GM18511 (cell line): ENCODE data around the gene PRKCD.

ENCODE experiments used
- ATAC-seq: cut with Tn5 transposase; IDR thresholded peaks from one replicate; pipeline ENCODE4 v1.9.1; 2021; ENCODE audit warnings: mild to moderate bottlenecking, moderate library complexity; ENCODE audit not compliant: unreplicated experiment

PRKCD gene

DNA sequence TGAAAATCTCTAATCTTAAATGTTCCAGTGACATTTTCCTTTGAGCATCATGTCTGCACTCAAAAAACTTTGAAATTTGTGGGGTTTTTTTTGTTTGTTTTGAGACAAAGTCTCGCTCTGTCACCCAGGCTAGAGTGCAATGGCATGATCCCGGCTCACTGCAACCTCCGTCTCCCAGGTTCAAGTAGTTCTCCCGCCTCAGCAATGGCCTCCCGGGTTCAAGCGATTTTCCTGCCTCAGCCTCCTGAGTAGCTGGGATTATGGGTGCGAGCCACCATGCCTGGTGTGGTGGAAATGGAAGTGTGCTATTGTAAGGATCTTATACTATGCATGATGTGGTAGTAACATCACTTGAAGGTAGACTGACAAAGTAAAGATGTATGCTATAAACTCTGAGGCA lies 52.3 kb downstream of the PRKCD start:
- no peak for ATAC-seq

- ATAC-seq: no peak
Measured at GRCh38 chr3:53215816-53216215, 54.8 kb downstream of the PRKCD start.

DNA sequence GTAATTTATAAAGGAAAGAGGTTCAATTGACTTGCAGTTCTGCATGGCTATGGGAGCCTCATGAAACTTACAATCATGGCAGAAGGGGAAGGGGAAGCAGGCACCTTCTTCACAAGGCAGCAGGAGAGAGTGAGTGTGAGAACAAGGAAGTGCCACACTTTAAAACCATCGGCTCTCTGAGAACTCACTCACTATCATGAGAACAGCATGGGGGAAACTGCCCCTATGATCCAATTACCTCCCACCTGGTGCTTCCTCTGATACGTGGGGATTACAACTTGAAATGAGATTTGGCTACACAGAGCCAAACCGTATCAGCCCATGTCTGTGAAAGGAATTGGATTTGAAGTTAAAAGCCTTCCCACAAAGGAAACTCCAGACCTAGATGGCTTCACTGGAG lies 55.7 kb downstream of the PRKCD start:
- ATAC-seq: no peak

DNA sequence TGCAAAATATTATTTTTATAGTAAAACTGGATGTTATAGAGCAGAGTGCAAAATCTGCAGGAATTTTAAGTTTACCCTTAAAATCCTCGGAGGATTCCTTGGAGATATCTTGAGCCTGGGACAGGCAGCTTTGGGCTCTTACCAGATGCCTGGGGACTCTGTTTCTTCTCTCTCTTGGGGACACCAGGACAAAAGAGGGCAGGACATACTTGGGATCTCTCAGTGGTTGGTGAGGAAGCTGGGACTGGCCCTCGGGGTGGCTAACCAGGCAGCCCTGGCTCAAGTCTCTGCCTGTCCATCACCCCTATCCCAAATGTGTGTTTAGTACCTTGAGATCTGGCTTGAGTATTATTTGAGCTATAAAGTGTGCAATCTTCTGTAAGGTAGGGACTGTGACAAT lies 56.2 kb downstream of the PRKCD start:
- no peak for ATAC-seq

GRCh38 chr3:53218131-53218530 lies 57.1 kb downstream of the PRKCD start:
- no peak for ATAC-seq

DNA sequence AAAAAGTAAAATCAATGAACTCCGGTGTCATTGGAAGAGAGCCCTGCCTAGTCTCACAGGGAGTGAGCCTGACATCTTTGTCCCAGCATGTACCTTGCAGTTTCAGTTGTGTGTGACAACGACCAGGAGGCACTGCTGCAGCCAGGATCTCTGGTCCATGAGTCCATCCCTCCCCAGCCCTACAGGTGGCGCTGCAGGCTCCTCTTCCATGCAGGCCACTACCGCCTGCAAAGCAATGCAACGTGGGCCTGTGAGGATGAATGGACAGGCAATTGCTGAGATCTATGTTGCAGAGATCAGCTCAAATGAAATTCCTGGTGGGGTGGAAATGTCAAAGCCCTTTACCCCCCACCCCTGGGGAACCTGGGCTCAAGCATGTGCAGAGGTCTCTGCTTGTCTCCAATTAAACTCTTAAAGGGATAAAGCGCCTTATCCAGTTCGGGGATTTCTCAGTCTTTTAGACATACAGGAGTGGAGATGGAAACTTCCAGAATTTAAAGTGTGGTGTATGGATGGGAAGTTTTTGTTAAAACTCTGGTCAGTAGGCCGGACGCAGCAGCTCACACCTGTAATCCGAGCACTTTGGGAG lies 59.0 kb downstream of the PRKCD start:
- ATAC-seq: peak; percentile 84

GRCh38 chr3:53221345-53221744 lies 60.3 kb downstream of the PRKCD start:
- ATAC-seq: no peak

GRCh38 chr3:53221827-53222182 lies 60.8 kb downstream of the PRKCD start:
- no peak for ATAC-seq

- ATAC-seq: no peak
Measured at GRCh38 chr3:53222183-53222901, 61.3 kb downstream of the PRKCD start.

GRCh38 chr3:53223025-53223424 lies 62.0 kb downstream of the PRKCD start:
- ATAC-seq: no peak

- no peak for ATAC-seq
Measured at GRCh38 chr3:53223541-53223966, 62.5 kb downstream of the PRKCD start.

DNA sequence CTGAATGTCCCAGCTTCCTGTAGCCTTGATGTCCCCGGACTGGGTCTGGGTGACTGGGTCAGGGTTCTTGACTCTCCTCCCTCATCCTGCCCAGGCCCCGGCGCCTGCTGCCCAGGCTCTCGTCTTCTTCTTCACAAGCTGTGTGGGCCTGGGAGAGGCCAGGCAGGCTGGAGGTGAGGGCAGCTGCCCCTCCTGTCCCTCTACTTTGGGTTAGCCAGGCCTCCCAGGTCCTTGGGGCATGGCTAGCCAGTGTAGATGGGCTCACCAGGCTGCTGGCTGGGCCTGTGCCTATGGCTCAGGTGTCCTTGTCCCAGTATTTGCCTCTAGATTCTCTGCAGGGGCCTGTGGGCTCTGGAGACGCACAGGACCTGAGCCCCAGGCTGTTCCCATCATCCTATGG lies 63.0 kb downstream of the PRKCD start:
- no peak for ATAC-seq

- ATAC-seq: no peak
Measured at GRCh38 chr3:53224536-53224935, 63.5 kb downstream of the PRKCD start.

DNA sequence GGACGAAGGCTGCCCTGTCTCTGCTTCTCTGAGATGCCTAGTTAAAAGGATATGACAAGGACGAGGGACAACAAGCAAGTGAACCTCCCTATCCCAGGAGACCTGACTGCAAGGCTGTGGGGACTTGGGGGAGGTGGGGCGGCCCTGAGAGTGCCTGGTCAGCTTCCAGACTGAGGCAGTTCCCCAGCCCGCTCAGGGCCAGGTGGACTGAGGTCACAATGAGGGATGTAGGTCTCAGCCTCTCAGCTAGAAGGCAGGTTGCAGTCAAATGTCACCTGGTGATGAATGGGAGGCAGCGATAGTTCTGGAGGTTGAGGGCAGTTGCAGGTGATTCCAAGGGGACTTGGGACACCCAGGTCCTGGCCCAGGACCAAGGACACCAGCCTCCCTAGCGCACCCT lies 64.2 kb downstream of the PRKCD start:
- ATAC-seq: no peak

DNA sequence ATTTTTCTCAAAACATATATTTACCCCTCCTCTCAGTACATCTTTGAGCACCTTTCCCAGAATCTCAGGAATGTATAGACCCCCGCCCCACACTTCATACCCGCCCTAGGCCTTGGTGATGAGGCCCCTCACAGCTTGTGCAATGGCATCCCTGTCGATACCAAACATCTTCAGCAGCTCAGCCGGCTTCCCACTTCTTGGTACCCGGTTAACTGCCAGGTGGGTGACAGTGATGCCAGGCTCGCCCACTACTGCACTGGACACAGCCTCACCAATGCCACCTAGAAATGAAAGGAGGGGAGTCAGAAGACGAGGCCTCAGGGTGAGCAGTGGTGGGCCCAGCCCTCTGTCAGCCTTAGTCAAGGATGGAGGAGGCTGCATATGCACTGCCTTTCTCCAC lies 64.6 kb downstream of the PRKCD start:
- ATAC-seq: no peak

GRCh38 chr3:53226142-53226840 lies 65.3 kb downstream of the PRKCD start:
- ATAC-seq: no peak

GRCh38 chr3:53226841-53227407 lies 65.9 kb downstream of the PRKCD start:
- no peak for ATAC-seq

GRCh38 chr3:53227993-53228885 lies 67.2 kb downstream of the PRKCD start:
- ATAC-seq: no peak

GRCh38 chr3:53229171-53229570 lies 68.2 kb downstream of the PRKCD start:
- no peak for ATAC-seq

GRCh38 chr3:53229606-53230005 lies 68.6 kb downstream of the PRKCD start:
- ATAC-seq: no peak

- ATAC-seq: no peak
Measured at GRCh38 chr3:53230041-53230621, 69.1 kb downstream of the PRKCD start.
